Measurements from ENCODE around the gene EFCAB10.

DNA sequence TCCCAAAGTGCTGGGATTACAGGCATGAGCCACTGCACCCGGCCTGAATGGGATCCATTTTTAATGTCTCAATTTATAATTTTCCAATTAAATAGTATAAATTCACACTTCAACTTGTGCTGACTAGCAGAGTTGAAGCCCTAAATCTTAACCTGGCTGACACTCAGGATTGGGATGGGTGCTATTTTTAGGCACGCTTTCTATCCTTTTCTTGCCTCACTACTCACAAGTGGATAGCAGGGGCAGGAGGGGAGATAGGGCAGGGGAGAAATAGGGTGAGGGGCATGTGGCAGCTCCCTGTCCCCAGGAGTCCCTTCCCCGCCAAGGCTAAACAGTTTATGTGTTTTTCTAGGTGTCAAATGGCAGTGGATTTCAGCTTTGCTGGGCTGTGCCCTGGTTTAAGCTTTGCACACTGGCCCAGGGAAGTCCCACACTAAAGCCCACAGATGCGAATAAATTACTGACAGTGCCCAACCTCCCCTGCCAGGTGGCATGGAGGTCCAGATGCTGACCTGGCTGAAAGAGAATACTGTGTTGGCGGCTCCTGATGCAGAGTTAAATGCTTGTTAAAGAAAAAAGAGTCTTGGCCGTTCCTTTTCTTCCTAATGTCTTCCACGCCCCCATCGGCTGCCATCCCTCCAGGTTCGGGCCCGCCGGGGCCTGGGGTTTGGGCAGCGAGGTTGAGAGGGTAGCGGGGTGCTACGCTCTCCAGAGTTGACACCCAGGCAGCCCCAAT, 36.2 kb upstream of the EFCAB10 start:
- TF ChIP-seq CTCF (IDR thresholded peaks at IDR 0.05 in 8 of 11, conservative IDR thresholded peaks at IDR 0.05 in 3 of 11), result no peak
- no peak for TF ChIP-seq POLR2AphosphoS5 (IDR thresholded peaks at IDR 0.05)
- no peak for TF ChIP-seq POLR2A (IDR thresholded peaks at IDR 0.05)

Data from spleen (tissue), 7 donors.